ENCODE results near the gene C1orf159. TPM values are rescaled to one million over a fixed set of nuclear protein-coding genes. Genes with fewer than 3 reads are reported as not detected.

The C1orf159 gene
- total RNA-seq, 1 experiment from 2014 or later, result 15.7 TPM

DNA sequence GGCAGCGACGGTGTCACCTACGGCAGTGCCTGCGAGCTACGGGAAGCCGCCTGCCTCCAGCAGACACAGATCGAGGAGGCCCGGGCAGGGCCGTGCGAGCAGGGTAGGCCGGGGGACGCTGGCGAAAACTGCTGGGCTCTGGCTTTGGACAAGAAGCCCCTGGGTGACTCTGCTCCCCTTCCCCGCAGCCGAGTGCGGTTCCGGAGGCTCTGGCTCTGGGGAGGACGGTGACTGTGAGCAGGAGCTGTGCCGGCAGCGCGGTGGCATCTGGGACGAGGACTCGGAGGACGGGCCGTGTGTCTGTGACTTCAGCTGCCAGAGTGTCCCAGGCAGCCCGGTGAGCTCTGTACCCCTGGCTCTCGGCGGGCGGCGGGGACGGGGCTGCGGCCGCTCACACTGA is 72.0 kb downstream of the C1orf159 start:
- BruUV-seq (replicated peaks), result no TSS peak
- ChIA-PET POLR2A (no interaction called here), CTCF (interaction anchor here (0.5 to 2.2 kb wide), 2 partner anchors 20 to 55 kb away, joined by 3 to 8 read pairs; no protein-coding TSS in a partner anchor)
- no peaks in the 10 kb centered on the region for H3K27me3 Mint-ChIP-seq (ENCODE audit: insufficient read depth, unreplicated experiment)
- TF ChIP-seq, protein P1, sequence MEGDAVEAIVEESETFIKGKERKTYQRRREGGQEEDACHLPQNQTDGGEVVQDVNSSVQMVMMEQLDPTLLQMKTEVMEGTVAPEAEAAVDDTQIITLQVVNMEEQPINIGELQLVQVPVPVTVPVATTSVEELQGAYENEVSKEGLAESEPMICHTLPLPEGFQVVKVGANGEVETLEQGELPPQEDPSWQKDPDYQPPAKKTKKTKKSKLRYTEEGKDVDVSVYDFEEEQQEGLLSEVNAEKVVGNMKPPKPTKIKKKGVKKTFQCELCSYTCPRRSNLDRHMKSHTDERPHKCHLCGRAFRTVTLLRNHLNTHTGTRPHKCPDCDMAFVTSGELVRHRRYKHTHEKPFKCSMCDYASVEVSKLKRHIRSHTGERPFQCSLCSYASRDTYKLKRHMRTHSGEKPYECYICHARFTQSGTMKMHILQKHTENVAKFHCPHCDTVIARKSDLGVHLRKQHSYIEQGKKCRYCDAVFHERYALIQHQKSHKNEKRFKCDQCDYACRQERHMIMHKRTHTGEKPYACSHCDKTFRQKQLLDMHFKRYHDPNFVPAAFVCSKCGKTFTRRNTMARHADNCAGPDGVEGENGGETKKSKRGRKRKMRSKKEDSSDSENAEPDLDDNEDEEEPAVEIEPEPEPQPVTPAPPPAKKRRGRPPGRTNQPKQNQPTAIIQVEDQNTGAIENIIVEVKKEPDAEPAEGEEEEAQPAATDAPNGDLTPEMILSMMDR (IDR thresholded peaks at IDR 0.05; ENCODE audit: unreplicated experiment), result no peak
- intact Hi-C loops (cut with micrococcal nuclease), result no loop called here
- no peak for DNase-seq (ENCODE audit: unreplicated experiment)
- no peak overlapping the region for H3K4me3 Mint-ChIP-seq (ENCODE audit: unreplicated experiment)
- H3K27ac Mint-ChIP-seq (ENCODE audit: low read depth, unreplicated experiment), result no peak overlapping the region
- H3K4me1 Mint-ChIP-seq (ENCODE audit: insufficient read depth, unreplicated experiment), result peaks cover 4% of the 10 kb centered on the region
- no peaks in the 10 kb centered on the region for H3K9me3 Mint-ChIP-seq (ENCODE audit: unreplicated experiment)
- H3K36me3 Mint-ChIP-seq (ENCODE audit: insufficient read depth, unreplicated experiment), result peaks cover 54% of the 10 kb centered on the region

DNA sequence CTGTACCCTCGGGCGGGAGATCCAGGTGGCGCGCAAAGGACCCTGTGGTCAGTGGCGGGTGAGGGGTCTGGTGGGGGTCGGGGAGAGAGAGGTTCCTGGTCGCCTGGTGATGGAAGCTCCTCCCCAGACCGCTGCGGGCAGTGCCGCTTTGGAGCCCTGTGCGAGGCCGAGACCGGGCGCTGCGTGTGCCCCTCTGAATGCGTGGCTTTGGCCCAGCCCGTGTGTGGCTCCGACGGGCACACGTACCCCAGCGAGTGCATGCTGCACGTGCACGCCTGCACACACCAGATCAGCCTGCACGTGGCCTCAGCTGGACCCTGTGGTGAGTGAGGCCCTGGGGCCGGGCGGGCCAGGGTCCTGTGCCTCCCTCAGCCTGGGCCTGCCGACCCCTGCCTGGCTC is 72.5 kb downstream of the C1orf159 start:
- Mint-ChIP-seq H3K27ac (ENCODE audit: low read depth, unreplicated experiment) (no peak overlapping the region), H3K9me3 (ENCODE audit: unreplicated experiment) (no peaks in the 10 kb centered on the region), H3K27me3 (ENCODE audit: insufficient read depth, unreplicated experiment) (no peaks in the 10 kb centered on the region), H3K36me3 (ENCODE audit: insufficient read depth, unreplicated experiment) (peaks cover 54% of the 10 kb centered on the region), H3K4me1 (ENCODE audit: insufficient read depth, unreplicated experiment) (peaks cover 4% of the 10 kb centered on the region), H3K4me3 (ENCODE audit: unreplicated experiment) (no peak overlapping the region)
- ChIA-PET CTCF (interaction anchor here (2.2 kb wide), 1 partner anchor 20 kb away, joined by 8 read pairs; no protein-coding TSS in a partner anchor), POLR2A (no interaction called here)
- BruUV-seq (replicated peaks), result no TSS peak
- TF ChIP-seq, protein P1 (IDR thresholded peaks at IDR 0.05; ENCODE audit: unreplicated experiment), result no peak
- no peak for DNase-seq (ENCODE audit: unreplicated experiment)
- intact Hi-C loops (cut with micrococcal nuclease), result no loop called here

DNA sequence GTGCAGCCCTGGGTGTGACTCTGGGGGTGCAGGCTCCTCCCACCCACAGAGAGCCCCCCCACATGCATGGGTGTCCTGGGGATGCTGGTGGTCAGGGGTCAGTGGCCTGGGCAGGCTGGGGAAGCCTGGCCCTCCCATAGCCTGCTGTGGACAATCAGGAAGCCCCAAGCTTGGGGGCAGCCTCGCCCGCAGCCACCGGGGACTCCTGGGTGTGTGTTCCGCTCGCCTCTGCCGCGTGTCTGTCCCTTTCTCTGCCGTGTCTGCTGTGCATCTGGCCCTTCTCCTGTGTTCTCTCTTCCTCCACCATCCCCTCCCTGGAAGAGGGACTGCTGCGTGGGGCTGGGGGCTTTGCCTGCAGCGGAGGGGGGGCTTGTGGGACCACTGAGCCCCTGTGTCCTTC is 73.1 kb downstream of the C1orf159 start:
- Mint-ChIP-seq H3K27me3 (ENCODE audit: insufficient read depth, unreplicated experiment) (no peaks in the 10 kb centered on the region), H3K27ac (ENCODE audit: low read depth, unreplicated experiment) (no peak overlapping the region), H3K9me3 (ENCODE audit: unreplicated experiment) (no peaks in the 10 kb centered on the region), H3K36me3 (ENCODE audit: insufficient read depth, unreplicated experiment) (peaks cover 51% of the 10 kb centered on the region), H3K4me3 (ENCODE audit: unreplicated experiment) (no peak overlapping the region), H3K4me1 (ENCODE audit: insufficient read depth, unreplicated experiment) (peaks cover 4% of the 10 kb centered on the region)
- no TSS peak for BruUV-seq (replicated peaks)
- CTCF ChIA-PET, result interaction anchor here (2.2 kb wide), 1 partner anchor 21 kb away, joined by 8 read pairs; no protein-coding TSS in a partner anchor
- TF ChIP-seq, protein P1 (IDR thresholded peaks at IDR 0.05; ENCODE audit: unreplicated experiment), result no peak
- POLR2A ChIA-PET, result no interaction called here
- intact Hi-C loops (cut with micrococcal nuclease), result no loop called here
- no peak for DNase-seq (ENCODE audit: unreplicated experiment)

DNA sequence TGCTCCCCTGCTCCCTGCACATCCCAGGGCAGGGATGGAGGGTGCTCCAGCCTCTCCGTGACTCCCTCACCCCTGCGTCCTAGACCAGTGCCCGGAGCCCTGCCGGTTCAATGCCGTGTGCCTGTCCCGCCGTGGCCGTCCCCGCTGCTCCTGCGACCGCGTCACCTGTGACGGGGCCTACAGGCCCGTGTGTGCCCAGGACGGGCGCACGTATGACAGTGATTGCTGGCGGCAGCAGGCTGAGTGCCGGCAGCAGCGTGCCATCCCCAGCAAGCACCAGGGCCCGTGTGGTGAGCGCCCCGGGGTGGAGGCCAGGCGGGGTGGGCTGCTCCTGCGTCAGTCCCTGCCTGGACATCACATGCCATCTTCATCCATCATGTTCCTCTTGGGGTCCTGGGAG is 74.0 kb downstream of the C1orf159 start:
- CTCF ChIA-PET, result no interaction called here
- no peak for DNase-seq (ENCODE audit: unreplicated experiment)

More for the DNA sequence above, 74.0 kb downstream of the C1orf159 start:
- no peaks in the 10 kb centered on the region for H3K9me3 Mint-ChIP-seq (ENCODE audit: unreplicated experiment)
- H3K4me3 Mint-ChIP-seq (ENCODE audit: unreplicated experiment), result no peak overlapping the region
- no TSS peak for BruUV-seq (replicated peaks)
- no peaks in the 10 kb centered on the region for H3K27me3 Mint-ChIP-seq (ENCODE audit: insufficient read depth, unreplicated experiment)
- TF ChIP-seq, protein P1 (IDR thresholded peaks at IDR 0.05; ENCODE audit: unreplicated experiment), result no peak
- peaks cover 44% of the 10 kb centered on the region for H3K36me3 Mint-ChIP-seq (ENCODE audit: insufficient read depth, unreplicated experiment)
- peaks cover 4% of the 10 kb centered on the region for H3K4me1 Mint-ChIP-seq (ENCODE audit: insufficient read depth, unreplicated experiment)
- no peak overlapping the region for H3K27ac Mint-ChIP-seq (ENCODE audit: low read depth, unreplicated experiment)
- POLR2A ChIA-PET, result no interaction called here
- intact Hi-C loops (cut with micrococcal nuclease), result no loop called here
